NT2/D1 (cell line): Measurements from ENCODE around the gene RPL32.

Source experiments
- DNase-seq: peaks from one replicate; pipeline ENCODE4 v3.0.0-alpha.2; 2011; ENCODE audit warnings: low read depth, low spot score
- H3K27me3 ChIP-seq: 2 replicates; pipeline ENCODE4 v1.6.0; 2011; ENCODE audit warnings: mild to moderate bottlenecking; ENCODE audit not compliant: insufficient read length, insufficient read depth
- H3K36me3 ChIP-seq: 2 replicates; pipeline ENCODE4 v1.6.1; 2011; ENCODE audit warnings: mild to moderate bottlenecking, low read length, mixed read lengths; ENCODE audit not compliant: insufficient read depth, insufficient read length
- H3K4me1 ChIP-seq: 2 replicates; pipeline ENCODE4 v1.5.1; 2011; ENCODE audit not compliant: insufficient read depth, insufficient read length
- H3K4me3 ChIP-seq: 2 replicates; pipeline ENCODE4 v1.5.1; 2011; ENCODE audit warnings: low read depth; ENCODE audit not compliant: insufficient read length
- H3K9ac ChIP-seq: 2 replicates; pipeline ENCODE4 v1.6.0; 2011; ENCODE audit warnings: low read depth; ENCODE audit not compliant: insufficient read length
- H3K9me3 ChIP-seq: 2 replicates; pipeline ENCODE4 v1.5.1; 2011; ENCODE audit warnings: mild to moderate bottlenecking, low read length; ENCODE audit not compliant: insufficient read depth
- SUZ12 ChIP-seq: IDR thresholded peaks from 2 replicates; pipeline ENCODE4 v1.6.1; 2011; ENCODE audit not compliant: insufficient read length, insufficient read depth; ENCODE audit errors: extremely low read depth
- YY1 ChIP-seq: IDR thresholded peaks from 2 replicates; pipeline ENCODE4 v1.6.1; 2011; ENCODE audit not compliant: insufficient read length, insufficient read depth
- ZNF274 ChIP-seq: IDR thresholded peaks from 2 replicates; pipeline ENCODE4 v1.6.1; 2011; ENCODE audit warnings: mild to moderate bottlenecking, low read depth, low read length

Gene RPL32

GRCh38 chr3:12829886-12830784, 11.2 kb downstream of the RPL32 start:
- Histone ChIP-seq H3K27me3 (no peaks in the 10 kb centered on the region), H3K4me3 (no peak overlapping the region), H3K9me3 (no peaks in the 10 kb centered on the region), H3K9ac (no peak overlapping the region), H3K4me1 (peaks cover 13% of the 10 kb centered on the region), H3K36me3 (peaks cover 72% of the 10 kb centered on the region)
- no peak for TF ChIP-seq YY1
- TF ChIP-seq SUZ12 = no peak
- no peak for TF ChIP-seq ZNF274
- DNase-seq = no peak

GRCh38 chr3:12829404-12829803, 12.0 kb downstream of the RPL32 start:
- Histone ChIP-seq H3K4me1 (peaks cover 13% of the 10 kb centered on the region), H3K9ac (no peak overlapping the region)
- TF ChIP-seq YY1 (no peak), SUZ12 (no peak), ZNF274 (no peak)

GRCh38 chr3:12828751-12829150, 12.6 kb downstream of the RPL32 start:
- no peaks in the 10 kb centered on the region for H3K27me3 ChIP-seq
- no peak overlapping the region for H3K4me3 ChIP-seq
- no peak for TF ChIP-seq ZNF274
- no peak for TF ChIP-seq YY1
- no peak for DNase-seq
- H3K9ac ChIP-seq = no peak overlapping the region
- H3K36me3 ChIP-seq = peaks cover 58% of the 10 kb centered on the region
- no peaks in the 10 kb centered on the region for H3K9me3 ChIP-seq
- H3K4me1 ChIP-seq = peaks cover 13% of the 10 kb centered on the region

More at GRCh38 chr3:12829404-12829803, 12.0 kb downstream of the RPL32 start:
- Histone ChIP-seq H3K36me3 (peaks cover 64% of the 10 kb centered on the region), H3K27me3 (no peaks in the 10 kb centered on the region), H3K9me3 (no peaks in the 10 kb centered on the region), H3K4me3 (no peak overlapping the region)
- no peak for DNase-seq

- Histone ChIP-seq H3K9ac (no peak overlapping the region), H3K9me3 (no peaks in the 10 kb centered on the region), H3K4me3 (no peak overlapping the region), H3K27me3 (no peaks in the 10 kb centered on the region), H3K4me1 (peaks cover 6% of the 10 kb centered on the region), H3K36me3 (peaks cover 24% of the 10 kb centered on the region)
- TF ChIP-seq SUZ12 (no peak), YY1 (no peak), ZNF274 (no peak)
- DNase-seq = no peak
Measured at GRCh38 chr3:12825156-12825555, 16.2 kb downstream of the RPL32 start.

- DNase-seq = no peak
- Histone ChIP-seq H3K4me3 (no peak overlapping the region), H3K9me3 (no peaks in the 10 kb centered on the region), H3K36me3 (peaks cover 23% of the 10 kb centered on the region), H3K9ac (no peak overlapping the region), H3K27me3 (no peaks in the 10 kb centered on the region), H3K4me1 (peaks cover 10% of the 10 kb centered on the region)
- TF ChIP-seq SUZ12 = no peak
- no peak for TF ChIP-seq YY1
- no peak for TF ChIP-seq ZNF274
Measured at GRCh38 chr3:12824299-12824698, 17.1 kb downstream of the RPL32 start.

- Histone ChIP-seq H3K9ac (no peak overlapping the region), H3K9me3 (no peaks in the 10 kb centered on the region), H3K4me1 (peaks cover 10% of the 10 kb centered on the region), H3K36me3 (peaks cover 26% of the 10 kb centered on the region), H3K4me3 (no peak overlapping the region), H3K27me3 (no peaks in the 10 kb centered on the region)
- TF ChIP-seq ZNF274 (no peak), SUZ12 (no peak), YY1 (no peak)
- no peak for DNase-seq
Measured at GRCh38 chr3:12822725-12823373, 18.5 kb downstream of the RPL32 start.

GRCh38 chr3:12818773-12819172, 22.6 kb downstream of the RPL32 start:
- Histone ChIP-seq H3K9ac (no peak overlapping the region), H3K27me3 (no peaks in the 10 kb centered on the region), H3K4me3 (no peak overlapping the region), H3K36me3 (peaks cover 41% of the 10 kb centered on the region), H3K4me1 (peaks cover 4% of the 10 kb centered on the region), H3K9me3 (no peaks in the 10 kb centered on the region)
- no peak for DNase-seq
- TF ChIP-seq ZNF274 = no peak
- TF ChIP-seq YY1 = no peak
- TF ChIP-seq SUZ12 = no peak
